HCT116 (cell line): ENCODE data around the gene BTG3. TPM values are rescaled to one million over a fixed set of nuclear protein-coding genes. Genes with fewer than 3 reads are reported as not detected.

Experiments used
- ATAC-seq: fragments of 200-7000 bp; cut with Tn5 transposase; 2 replicates; pipeline ENCODE4 v1.9.1; 2020; ENCODE audit warnings: mild to moderate bottlenecking, moderate library complexity
- BruUV-seq: library from RNA; stranded (reverse); fragments of 400-500 nt; replicated peaks from 2 replicates; lab custom pipeline; 2021; lab: Mats Ljungman, UMichigan
- CTCF ChIA-PET: fragments of 300-600 bp; sonication (Branson Sonifier 250); formaldehyde crosslinking; loops from one replicate; lab custom pipeline; 2021; ENCODE audit warnings: antibody characterized with exemption; lab: Charles Lee
- POLR2A ChIA-PET: fragments of 300-600, 350-600 bp; sonication (Branson Sonifier 250); formaldehyde crosslinking; loops from one replicate; lab custom pipeline; 2021; ENCODE audit warnings: antibody characterized with exemption; lab: Charles Lee
- RAD21 ChIA-PET, 2 experiments: fragments of 300-600 bp; sonication (Branson Sonifier 250); formaldehyde crosslinking; loops; one replicate each; lab custom pipeline; 2023; ENCODE audit warnings: low total read pairs in 2 of 2; ENCODE audit not compliant: uncharacterized antibody in 2 of 2, unreplicated experiment in 2 of 2, low non-redundant PET in 1 of 2; lab: Charles Lee
- DNase-seq: peaks from one replicate; pipeline ENCODE4 v3.0.0-alpha.2; 2010; ENCODE audit warnings: low read depth, low spot score
- H2AFZ ChIP-seq: fragments of 200-600 bp; shearing (Covaris generic), sonication (generic); 2 replicates; pipeline ENCODE4 v1.6.1; 2017; ENCODE audit warnings: low read depth, mixed run types, mixed read lengths, antibody characterized with exemption, low read length; ENCODE audit not compliant: poor library complexity, severe bottlenecking
- H3K27ac ChIP-seq: 2 replicates; pipeline ENCODE4 v1.5.1; 2012; ENCODE audit warnings: low read depth, low read length
- H3K27me3 ChIP-seq: fragments of 200-600 bp; sonication (generic); 2 replicates; pipeline ENCODE4 v1.6.1; 2016; ENCODE audit warnings: mixed run types, low read length, mixed read lengths; ENCODE audit not compliant: insufficient read depth
- H3K36me3 ChIP-seq, 2 experiments: fragments of 200-500 bp in 1 of 2; fragments of 200-600 bp in 1 of 2; sonication (Bioruptor generic) in 1 of 2; sonication (generic) in 1 of 2; 2 replicates each; pipeline versions ENCODE4 v1.5.1 to v1.6.1; 2014 to 2016; ENCODE audit warnings: low read length in 2 of 2, inconsistent platforms in 1 of 2, mixed read lengths in 1 of 2, mixed run types in 1 of 2; ENCODE audit not compliant: insufficient read depth in 2 of 2, control insufficient read depth in 1 of 2
- H3K4me1 ChIP-seq, 2 experiments: fragments of 200-600 bp in 1 of 2; sonication (generic) in 1 of 2; 2 replicates each; pipeline versions ENCODE4 v1.5.1 to v1.6.1; 2012 to 2017; ENCODE audit warnings: low read length in 2 of 2, inconsistent platforms in 1 of 2, mild to moderate bottlenecking in 1 of 2, mixed read lengths in 1 of 2, mixed run types in 1 of 2, moderate library complexity in 1 of 2; ENCODE audit not compliant: insufficient read depth in 2 of 2, control insufficient read depth in 1 of 2
- H3K4me2 ChIP-seq: fragments of 200-600 bp; sonication (generic); 2 replicates; pipeline ENCODE4 v1.6.1; 2017; ENCODE audit warnings: mixed run types, low read length, mixed read lengths
- H3K4me3 ChIP-seq, 2 experiments: fragments of 200-600 bp in 1 of 2; sonication (generic) in 1 of 2; replicated peaks in 1 of 2; 2 replicates each; pipeline ENCODE4 v1.5.1; 2011 to 2016; ENCODE audit warnings: low read length in 2 of 2, control low read depth in 1 of 2, low read depth in 1 of 2, mild to moderate bottlenecking in 1 of 2, mixed read lengths in 1 of 2, mixed run types in 1 of 2
- H3K79me2 ChIP-seq: fragments of 200-600 bp; sonication (generic); 2 replicates; pipeline ENCODE4 v1.6.1; 2017; ENCODE audit warnings: mild to moderate bottlenecking, mixed run types, low read length, moderate library complexity, mixed read lengths; ENCODE audit not compliant: insufficient read depth
- H3K9ac ChIP-seq: fragments of 200-600 bp; sonication (generic); 2 replicates; pipeline ENCODE4 v1.6.1; 2016; ENCODE audit warnings: low read length, mixed read lengths
- H3K9me2 ChIP-seq: fragments of 200-600 bp; sonication (generic), shearing (Covaris generic); 2 replicates; pipeline ENCODE4 v1.6.1; 2017; ENCODE audit warnings: mixed run types, mild to moderate bottlenecking, moderate library complexity; ENCODE audit not compliant: insufficient read depth
- H3K9me3 ChIP-seq, 2 experiments: fragments of 200-500 bp in 1 of 2; fragments of 200-600 bp in 1 of 2; sonication (Bioruptor generic) in 1 of 2; sonication (generic) in 1 of 2; 2 replicates each; pipeline ENCODE4 v1.6.1; 2014 to 2017; ENCODE audit warnings: low read length in 2 of 2, mixed read lengths in 2 of 2, inconsistent platforms in 1 of 2, low read depth in 1 of 2, mild to moderate bottlenecking in 1 of 2, mixed run types in 1 of 2, moderate library complexity in 1 of 2; ENCODE audit not compliant: control insufficient read depth in 1 of 2, insufficient read depth in 1 of 2
- H4K20me1 ChIP-seq: fragments of 200-600 bp; sonication (generic), shearing (Covaris generic); 2 replicates; pipeline ENCODE4 v1.6.1; 2017; ENCODE audit warnings: mixed run types, mild to moderate bottlenecking, moderate library complexity; ENCODE audit not compliant: insufficient read depth
- ATF3 ChIP-seq: IDR thresholded peaks from 2 replicates; pipeline ENCODE4 v1.6.1; 2012
- EGR1 ChIP-seq: IDR thresholded peaks from 2 replicates; pipeline ENCODE4 v1.6.1; 2012; ENCODE audit warnings: low read depth
- EZH2phosphoT487 ChIP-seq: fragments of 200-600 bp; IDR thresholded peaks from 2 replicates; pipeline ENCODE4 v1.6.1; 2018; ENCODE audit warnings: antibody characterized with exemption, borderline replicate concordance
- FOSL1 ChIP-seq: IDR thresholded peaks from 2 replicates; pipeline ENCODE4 v1.6.1; 2012; ENCODE audit warnings: low read depth
- RAD21 ChIP-seq: IDR thresholded peaks from 2 replicates; pipeline ENCODE4 v1.6.1; 2012; ENCODE audit warnings: low read depth, mild to moderate bottlenecking
- REST ChIP-seq: IDR thresholded peaks from 2 replicates; pipeline ENCODE4 v1.6.1; 2012; ENCODE audit warnings: low read depth
- SP1 ChIP-seq: IDR thresholded peaks from 2 replicates; pipeline ENCODE4 v1.6.1; 2012; ENCODE audit warnings: low read depth
- TCF7L2 ChIP-seq: IDR thresholded peaks from 2 replicates; pipeline ENCODE4 v1.7.0; 2011; ENCODE audit warnings: borderline replicate concordance, inconsistent platforms; ENCODE audit not compliant: insufficient read depth, insufficient read length; ENCODE audit errors: extremely low read depth
- YY1 ChIP-seq: IDR thresholded peaks from 2 replicates; pipeline ENCODE4 v1.6.1; 2011; ENCODE audit warnings: low read length, low read depth, moderate library complexity, mild to moderate bottlenecking; ENCODE audit not compliant: insufficient replicate concordance; ENCODE audit errors: extremely low read depth
- ZFX ChIP-seq: fragments of 450-650 bp; IDR thresholded peaks from 2 replicates; pipeline ENCODE4 v1.6.1; 2017
- ZNF274 ChIP-seq: fragments of 200-500 bp; sonication (Bioruptor generic); IDR thresholded peaks from 2 replicates; pipeline ENCODE4 v1.6.1; 2014; ENCODE audit warnings: mild to moderate bottlenecking, low read depth, low read length, inconsistent platforms
- intact Hi-C: fragments of 100-400 bp; cut with micrococcal nuclease; formaldehyde crosslinking; loops from 2 replicates; pipeline ENCODE4 v1.10.0; 2022
- total RNA-seq: library from RNA; stranded (reverse); gene quantifications from one replicate; pipeline ENCODE4 v1.2.1, GENCODE V29; 2021; ENCODE audit not compliant: unreplicated experiment

The BTG3 gene
- total RNA-seq, 1 experiment from 2014 or later = 67.1 TPM

GRCh38 chr21:17612565-17613241, at the start of gene BTG3 (continued):
- TF ChIP-seq ATF3 (no peak), EZH2phosphoT487 (no peak), TCF7L2 (no peak), ZNF274 (no peak), FOSL1 (no peak), ZFX (peak; percentile 53)
- TF ChIP-seq, all 23 proteins: peak for 5

- no peak overlapping the region for H2AFZ ChIP-seq
- H3K4me2 ChIP-seq = no peak overlapping the region
- H3K27ac ChIP-seq = no peak overlapping the region
- no peaks in the 10 kb centered on the region for H3K4me1 ChIP-seq
- H3K27me3 ChIP-seq = no peaks in the 10 kb centered on the region
- no peak for DNase-seq
- TF ChIP-seq EGR1 = no peak
- BruUV-seq = no TSS peak
- H3K9ac ChIP-seq = no peak overlapping the region
- ChIA-PET CTCF (no interaction called here), RAD21 (no interaction called here), POLR2A (no interaction called here)
- no peak overlapping the region for H3K4me3 ChIP-seq
- intact Hi-C loops = no loop called here
- H3K79me2 ChIP-seq = no peaks in the 10 kb centered on the region
- ATAC-seq = no peak
- H3K36me3 ChIP-seq = no peaks in the 10 kb centered on the region
- no peaks in the 10 kb centered on the region for H3K9me3 ChIP-seq
- no peaks in the 10 kb centered on the region for H3K9me2 ChIP-seq
- no peaks in the 10 kb centered on the region for H4K20me1 ChIP-seq
These were observed 48.2 kb upstream of the BTG3 start for GRCh38 chr21:17660862-17661261.

- no TSS peak for BruUV-seq
- Histone ChIP-seq H3K27me3 (no peaks in the 10 kb centered on the region), H3K9ac (no peak overlapping the region), H3K79me2 (no peaks in the 10 kb centered on the region), H3K4me2 (no peak overlapping the region), H3K27ac (no peak overlapping the region), H2AFZ (no peak overlapping the region), H4K20me1 (no peaks in the 10 kb centered on the region), H3K4me1 (no peaks in the 10 kb centered on the region), H3K36me3 (no peaks in the 10 kb centered on the region), H3K9me3 (no peaks in the 10 kb centered on the region), H3K4me3 (no peak overlapping the region), H3K9me2 (no peaks in the 10 kb centered on the region)
- POLR2A ChIA-PET = no interaction called here
- RAD21 ChIA-PET = no interaction called here
- CTCF ChIA-PET = no interaction called here
- intact Hi-C loops = no loop called here
- no peak for DNase-seq
- ATAC-seq = no peak
- TF ChIP-seq EGR1 = no peak
- TF ChIP-seq ATF3 = no peak
- no peak for TF ChIP-seq REST
- TF ChIP-seq RAD21 = no peak
- TF ChIP-seq YY1 = no peak
- no peak for TF ChIP-seq SP1
- TF ChIP-seq ZNF274 = no peak
- TF ChIP-seq ZFX = no peak
- TF ChIP-seq EZH2phosphoT487 = no peak
These were observed 47.8 kb upstream of the BTG3 start for GRCh38 chr21:17660452-17660851.
